Stimulated activated CD4-positive, alpha-beta T cell treated with anti-CD3 and anti-CD28 coated beads, Interleukin-2, amount 100 ng/mL, for 24 hours (primary cell): Measurements from ENCODE around the gene MYOM3.
"Not testable (repeated sequence)": the region's sequence is repeated elsewhere in the genome, so short reads cannot be mapped to it uniquely, and the experiment has no call there.

Source experiments
- DNase-seq, 2 donors: peaks; one replicate each; pipeline ENCODE4 v3.0.0-alpha.2; 2020

MYOM3 gene

DNA sequence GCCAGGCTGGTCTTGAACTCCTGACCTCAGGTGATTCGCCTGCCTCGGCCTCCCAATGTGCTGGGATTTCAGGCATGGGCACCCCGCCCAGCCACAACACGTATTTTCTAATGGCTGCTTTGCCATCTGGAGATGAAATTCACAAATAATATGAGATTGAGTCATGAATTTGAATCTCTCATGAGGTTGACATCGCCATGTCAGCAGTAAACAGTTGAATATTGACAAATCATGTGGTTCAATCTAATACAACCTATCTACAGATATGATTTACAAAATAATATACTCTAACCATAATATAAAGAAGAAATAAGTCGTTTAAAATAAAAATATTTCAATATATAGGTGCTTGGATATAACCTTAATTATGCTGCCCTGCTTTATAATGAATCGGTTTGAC is 42.1 kb downstream of the MYOM3 start:
- DNase-seq, result no peak

DNA sequence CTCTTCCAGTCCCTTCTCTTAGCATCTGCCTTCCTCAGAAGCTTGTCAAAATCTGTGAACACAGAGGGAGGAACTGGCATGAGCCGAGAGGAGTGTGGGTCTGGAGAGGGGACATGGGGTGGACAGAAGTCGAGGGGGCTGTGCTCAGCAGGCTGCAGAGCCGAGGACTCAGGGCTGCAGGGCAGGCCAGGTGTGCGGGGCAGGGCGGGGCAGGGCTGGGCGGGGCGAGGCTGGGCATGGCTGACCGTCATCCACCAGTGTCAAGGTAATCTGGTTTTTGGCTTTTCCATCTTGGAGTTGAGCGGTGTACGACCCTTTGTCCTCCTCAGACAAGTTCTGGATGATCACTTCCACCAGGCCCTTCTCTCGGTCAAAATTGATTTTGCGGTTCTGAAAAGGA is 44.0 kb downstream of the MYOM3 start:
- DNase-seq, result no peak

DNA sequence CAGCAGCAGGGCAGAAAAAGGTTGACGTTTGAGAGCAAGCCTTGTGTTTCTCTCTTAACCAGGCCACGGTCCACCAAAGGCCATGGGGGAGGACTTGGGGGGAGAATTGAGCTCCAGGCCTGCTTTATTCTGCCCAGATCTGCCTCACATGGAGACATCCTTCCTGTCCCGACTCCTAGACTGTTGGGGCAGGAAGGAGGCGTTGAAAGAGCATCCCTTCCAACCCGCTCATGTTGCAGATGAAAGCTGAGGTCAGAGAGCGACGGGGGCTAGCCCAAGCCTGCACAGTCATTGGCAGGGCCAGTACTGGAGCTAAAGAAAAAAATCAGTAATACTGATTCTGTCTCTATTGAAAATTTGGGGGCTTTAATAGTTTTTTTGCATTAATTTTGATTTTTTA is 46.6 kb downstream of the MYOM3 start:
- DNase-seq, result no peak

DNA sequence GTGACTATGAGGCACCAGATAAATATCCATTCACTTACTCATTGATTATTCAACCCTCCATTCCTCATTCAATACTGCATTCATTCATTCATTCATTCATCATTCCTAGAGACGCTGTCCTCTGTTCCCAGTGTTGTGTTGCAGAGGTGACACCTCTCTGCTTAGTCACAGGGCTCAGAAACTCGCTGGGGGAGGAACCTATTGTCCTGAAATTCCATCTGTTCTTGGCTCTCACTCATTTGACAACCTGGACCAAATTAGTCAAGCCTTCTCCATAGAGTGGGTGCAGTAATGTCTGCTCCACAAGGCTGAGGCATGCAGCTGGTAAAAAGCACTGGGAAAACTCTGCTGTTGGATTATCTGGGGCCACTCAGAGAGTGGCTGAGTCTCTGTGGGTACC is 49.7 kb downstream of the MYOM3 start:
- no peak for DNase-seq

DNA sequence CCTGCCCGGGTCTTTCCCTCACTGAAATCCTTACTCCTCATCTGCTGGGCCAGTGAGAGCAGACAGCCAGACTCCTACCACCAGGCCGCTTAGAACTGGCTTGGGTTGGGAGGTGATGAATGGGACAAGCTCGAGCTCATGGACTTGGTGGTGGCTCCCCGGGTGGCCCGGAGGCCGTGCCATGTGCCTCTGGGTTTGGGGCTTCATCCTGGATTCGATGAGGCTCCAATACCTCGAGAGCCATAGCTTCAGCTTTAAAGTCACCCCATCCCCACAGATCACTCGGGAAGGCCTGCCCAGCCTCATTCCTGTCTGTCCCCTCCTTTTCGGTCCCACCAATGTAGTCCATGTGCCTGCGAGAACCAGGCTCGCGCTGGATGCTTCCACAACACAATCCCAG is 51.5 kb downstream of the MYOM3 start:
- no peak for DNase-seq

DNA sequence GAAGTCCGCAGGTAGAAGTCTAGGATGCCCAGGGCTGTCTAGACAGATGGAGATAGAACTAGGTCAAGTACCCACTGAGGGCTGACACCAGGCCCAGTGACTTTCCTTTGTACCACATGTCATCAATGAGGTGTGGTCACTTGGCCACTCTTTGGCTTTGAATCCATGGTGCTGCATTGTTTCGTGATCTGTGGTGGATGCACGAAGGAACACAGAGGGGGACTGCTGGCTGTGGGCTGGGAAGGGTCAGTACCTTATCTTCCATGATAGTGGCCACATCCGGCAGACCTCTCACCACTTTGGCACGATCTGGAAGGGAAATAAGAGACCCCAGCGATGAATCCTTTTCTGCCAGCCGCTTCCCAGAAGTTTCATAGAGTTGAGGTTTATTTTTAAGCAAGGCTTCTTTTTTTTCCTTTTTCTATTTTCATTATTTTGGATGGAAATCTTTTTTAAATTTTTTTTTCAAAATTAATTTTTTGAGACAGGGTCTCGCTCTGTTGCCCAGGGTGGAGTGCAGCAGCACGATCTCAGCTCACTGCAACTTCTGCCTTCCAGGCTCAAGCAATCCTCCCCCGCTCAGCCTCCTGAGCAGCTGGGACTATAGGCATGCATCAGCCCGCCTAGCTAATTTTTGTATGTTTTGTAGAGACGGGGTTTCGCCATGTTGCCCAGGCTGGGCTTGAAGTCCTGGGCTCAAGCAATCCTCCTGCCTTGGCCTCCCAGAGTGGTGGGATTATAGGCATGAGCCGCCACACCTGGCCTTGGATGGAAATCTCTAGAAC is 53.1 kb downstream of the MYOM3 start:
- no peak for DNase-seq

DNA sequence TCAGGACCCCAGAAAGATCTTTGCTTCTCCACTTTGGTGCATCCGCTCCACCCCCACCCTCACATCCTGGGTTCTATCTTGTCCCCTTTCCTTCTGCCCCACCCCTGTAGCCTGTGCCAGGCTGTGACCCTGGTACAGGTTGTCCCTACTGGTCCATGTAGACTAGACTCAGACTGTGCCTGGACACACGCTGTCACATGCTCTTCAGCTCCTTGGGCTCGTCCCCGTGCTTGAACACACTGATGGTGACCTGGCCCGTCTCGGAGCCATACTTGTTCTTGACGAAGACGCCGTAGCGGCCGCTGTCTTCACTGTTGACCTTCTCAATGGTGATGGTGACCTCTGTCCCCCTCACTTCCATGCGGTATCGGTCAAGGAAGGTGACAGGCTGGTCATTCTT is 54.8 kb downstream of the MYOM3 start:
- DNase-seq, result no peak

DNA sequence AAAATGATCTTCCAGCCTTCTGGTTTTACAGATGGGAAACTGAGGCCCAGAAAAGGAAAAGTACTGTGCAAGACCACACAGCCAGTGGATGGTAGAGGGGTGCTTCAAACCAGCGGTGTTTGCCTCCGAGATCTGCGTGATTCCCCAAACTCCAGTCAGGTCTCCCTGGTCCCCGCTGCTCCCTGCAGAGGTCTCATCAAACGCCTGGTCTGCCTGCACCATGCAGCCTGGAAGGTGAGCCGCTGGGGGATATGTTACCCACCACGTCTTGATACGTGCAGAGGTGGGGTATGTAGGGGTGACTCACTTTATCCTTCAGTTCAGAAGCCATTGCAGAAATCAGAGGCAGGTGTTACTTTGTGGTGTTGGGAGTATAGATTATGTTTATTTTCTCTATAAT is 56.3 kb downstream of the MYOM3 start:
- no peak for DNase-seq

DNA sequence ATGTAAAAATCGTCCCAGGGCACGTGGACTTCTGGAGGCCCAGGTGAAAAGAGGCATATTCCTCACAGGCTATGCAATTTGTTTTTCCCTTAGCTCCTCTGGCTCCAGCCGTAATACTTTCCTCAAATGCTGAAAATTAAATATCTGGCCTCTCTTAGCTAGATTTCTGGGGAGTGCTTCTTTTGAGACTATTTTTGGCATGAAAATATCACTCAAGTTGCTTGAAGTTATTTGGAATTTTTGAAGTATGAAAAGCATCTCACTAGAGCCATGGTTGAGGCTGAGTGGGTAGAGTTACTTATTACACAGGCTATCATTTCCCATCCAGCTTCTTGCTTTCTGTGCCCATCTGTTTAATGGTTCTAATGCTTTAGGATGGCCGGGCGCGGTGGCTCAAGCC is 59.7 kb downstream of the MYOM3 start:
- no peak for DNase-seq

DNA sequence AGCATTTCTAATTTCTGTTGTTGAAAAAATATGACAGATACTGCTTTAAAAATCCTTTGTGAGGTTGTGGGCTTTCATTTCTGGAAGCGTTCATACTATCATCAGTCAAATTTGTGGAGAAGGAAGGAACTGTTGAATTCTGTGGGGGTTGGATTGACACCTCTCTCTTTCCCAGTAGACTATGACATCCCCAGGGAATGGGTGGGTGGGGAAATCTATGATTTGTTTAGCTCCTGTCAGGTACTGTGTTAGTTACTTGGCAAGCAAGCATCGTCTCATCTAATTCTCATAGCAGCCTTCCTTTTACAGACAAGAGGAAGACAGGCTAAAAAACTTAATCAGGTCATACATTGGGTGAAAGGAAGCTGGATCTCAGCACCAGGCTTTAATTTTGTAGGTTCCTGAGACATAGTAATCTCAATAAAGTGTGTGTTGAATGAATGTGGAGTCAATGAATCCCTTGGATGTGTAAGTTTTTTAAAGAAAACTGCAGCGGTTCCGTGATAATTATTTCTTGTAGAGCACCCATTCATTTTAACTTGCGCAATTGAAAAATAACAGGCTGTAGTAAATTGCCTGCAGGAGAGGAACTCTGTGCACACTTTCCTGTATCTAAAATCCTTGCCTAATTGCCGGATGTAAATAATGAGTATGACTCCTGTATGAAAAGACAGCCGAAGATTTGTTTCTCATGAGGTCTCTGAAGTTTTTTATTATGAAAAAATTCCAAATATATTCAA is 60.6 kb downstream of the MYOM3 start:
- no peak for DNase-seq

DNA sequence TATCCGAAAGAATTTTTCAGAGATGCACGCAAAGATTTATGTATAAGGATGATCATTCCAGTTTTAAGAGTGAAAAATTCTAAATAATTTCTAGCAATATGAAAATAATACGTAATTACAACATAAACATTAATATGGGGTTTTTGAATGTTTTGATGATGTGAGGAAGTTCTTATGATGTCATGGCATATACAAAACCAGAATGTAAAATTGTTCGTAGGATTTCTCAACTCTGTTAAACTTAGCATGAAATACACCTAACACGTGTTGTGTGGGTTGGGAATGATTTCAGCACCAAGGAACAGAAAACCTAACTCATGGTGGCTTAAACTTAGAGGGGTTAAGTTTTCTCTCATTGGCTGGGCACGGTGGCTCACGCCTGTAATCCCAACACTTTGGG is 62.2 kb downstream of the MYOM3 start:
- DNase-seq, result no peak

DNA sequence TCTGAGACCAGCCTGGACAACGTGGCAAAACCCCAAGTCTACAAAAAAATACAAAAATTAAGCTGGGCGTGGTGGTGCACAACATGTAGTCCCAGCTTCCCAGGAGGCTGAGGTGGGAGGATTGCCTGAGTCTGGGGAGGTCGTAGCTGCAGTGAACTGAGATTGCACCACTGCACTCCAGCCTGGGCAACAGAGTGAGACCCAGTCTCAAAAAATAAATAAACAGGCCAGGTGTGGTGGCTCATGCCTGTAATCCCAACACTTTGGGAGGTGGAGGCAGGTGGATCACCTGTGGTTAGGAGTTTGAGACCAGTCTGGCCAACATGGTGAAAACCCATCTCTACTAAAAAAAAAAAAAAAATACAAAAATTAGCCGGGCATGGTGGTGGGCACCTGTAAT is 63.0 kb downstream of the MYOM3 start:
- DNase-seq, result not testable (repeated sequence)

DNA sequence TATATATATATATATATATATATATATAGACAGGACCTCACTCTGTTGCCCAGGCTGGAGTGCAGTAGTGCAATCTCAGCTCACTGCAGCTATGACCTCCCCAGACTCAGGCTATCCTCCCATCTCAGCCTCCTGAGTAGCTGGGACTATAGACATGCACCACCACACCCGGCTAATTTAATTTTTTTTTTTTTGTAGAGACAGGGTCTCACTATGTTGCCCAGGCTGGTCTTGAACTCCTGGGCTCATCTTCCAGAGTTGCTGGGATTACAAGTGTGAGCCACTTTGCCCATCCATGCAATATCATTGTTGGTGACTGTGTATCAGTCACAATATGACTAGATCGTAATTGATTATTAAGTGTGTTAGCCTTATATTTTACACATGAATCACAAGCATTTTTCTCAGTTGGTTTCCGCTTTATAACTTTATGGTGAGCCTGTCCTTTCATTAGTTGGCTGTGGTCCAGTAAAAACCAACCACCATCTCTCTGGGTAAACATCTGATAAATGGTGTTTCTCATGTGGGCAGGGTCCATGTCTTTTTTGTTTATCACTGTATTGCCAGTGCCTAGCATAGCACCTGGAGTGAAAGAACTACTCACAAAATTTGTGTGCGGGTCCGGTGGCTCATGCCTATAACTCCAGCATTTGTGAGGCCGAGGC is 63.6 kb downstream of the MYOM3 start:
- DNase-seq, result no peak

DNA sequence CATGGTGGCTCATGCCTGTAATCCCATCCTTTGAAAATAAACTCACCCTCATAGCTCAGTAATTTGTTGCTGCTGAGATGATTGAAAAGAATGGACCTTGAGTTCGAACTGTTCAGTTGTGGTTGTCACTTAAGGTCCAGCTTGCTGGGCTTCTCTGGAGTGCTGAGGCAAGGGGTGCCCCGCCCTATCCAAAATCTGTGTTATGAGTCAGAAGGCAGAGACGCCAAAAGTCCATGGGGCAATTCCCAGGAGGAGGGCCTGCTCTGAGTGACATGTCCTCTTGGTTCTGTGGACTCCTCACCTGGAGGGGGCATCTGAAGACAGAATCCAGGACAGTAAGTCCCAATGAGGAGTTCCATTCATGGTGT is 64.8 kb downstream of the MYOM3 start:
- no peak for DNase-seq

DNA sequence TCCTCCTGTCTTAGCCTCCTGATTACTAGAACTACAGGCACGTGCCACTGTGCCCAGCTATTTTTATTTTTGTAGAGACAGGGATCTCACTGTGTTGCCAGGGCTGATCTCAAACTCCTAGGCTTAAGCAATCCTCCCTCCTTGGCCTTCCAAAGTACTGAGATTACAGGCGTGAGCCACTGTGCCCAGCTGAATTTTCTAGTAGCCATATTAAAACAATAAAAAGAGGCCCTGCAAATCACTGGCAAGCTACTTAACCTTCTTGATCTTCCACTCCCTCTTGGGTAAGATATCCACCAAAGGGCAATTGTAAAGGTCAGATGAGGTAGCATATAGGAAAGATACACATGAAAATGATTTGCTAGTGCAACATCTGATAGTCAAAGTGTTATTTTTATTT is 66.2 kb downstream of the MYOM3 start:
- no peak for DNase-seq

DNA sequence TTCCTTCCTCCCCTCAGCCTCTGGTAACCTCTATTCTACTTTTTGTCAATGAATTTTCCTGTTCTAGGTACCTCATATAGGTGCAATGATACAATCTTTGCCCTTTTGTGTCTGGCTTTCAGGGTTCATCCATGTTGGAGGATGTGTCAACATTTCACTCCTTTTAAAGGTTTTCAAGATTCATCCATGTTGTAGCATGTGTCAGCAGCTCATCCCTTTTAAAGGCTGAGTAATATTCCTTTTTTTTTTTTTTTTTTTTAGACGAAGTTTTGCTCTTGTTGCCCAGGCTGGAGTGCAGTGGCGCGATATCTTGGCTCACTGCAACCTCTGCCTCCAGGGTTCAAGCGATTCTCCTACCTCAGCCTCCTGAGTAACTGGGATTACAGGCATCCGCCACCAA is 67.3 kb downstream of the MYOM3 start:
- DNase-seq, result not testable (repeated sequence)

DNA sequence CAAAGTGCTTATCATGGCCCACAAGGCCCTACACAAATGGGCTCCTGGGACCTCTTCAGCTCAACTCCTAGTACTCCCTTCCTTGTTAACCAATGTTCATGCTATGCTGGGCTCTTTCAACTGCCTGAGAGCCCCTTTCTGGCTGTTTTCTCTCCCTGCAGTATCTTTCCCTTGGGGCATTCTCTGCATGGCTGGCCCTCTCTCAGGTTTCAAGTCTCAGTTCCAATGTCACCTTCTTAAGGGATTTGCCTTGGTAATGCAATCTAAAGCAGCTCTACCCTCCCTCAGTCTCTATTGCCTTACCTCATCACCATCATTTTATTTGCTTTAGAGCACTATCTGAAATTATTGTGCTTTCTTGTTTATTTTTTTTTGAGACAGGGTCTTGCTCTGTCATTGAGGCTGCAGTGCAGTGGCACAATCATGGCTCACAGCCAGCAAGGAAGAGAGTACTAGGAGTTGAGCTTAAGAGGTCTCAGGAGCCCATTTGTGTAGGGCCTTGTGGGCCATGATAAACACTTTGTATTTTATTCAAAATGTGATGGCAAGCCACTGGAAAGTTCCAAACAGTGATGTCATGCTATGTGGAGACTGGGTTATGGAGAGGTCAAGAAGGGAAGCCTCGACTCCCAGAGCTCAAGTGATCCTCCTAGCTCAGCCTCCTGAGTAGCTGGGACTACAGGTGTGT is 68.4 kb downstream of the MYOM3 start:
- DNase-seq, result no peak

DNA sequence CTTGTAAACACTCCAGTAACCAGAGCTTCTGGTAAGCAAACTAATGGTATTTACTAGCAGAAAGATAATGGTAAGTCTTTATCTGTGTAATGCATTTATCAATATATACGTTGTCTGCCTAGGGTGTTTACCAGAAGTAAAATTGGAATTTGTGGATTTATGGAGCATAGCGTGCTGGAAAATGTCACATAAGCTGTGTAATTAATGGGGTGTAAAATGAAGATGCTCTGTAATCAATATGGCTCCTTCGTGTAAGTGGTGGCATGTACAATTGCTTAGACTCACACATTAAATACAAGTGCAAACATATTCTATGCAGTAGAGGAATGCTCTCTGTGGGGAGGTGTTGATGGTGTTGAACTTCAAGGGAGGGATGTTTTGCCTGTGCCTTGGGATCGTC is 69.6 kb downstream of the MYOM3 start:
- DNase-seq, result no peak

DNA sequence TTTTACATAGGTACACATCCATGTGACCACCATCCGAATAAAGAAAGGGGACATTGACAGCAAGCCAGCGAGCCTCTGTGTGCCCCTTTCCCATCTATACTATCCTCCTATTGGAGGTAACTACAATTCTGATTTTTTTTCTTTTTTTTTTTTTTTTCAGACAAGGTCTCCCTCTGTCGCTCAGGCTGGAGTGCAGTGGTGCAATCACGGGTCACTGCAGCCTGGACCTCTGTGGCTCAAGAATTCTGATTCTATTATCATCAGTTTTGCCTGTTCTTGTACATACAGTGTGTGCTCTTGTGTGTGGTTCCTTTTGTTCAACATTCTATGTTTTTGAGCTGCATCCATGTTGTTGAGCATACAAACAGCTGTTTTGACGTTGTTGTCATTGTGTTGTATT is 75.8 kb downstream of the MYOM3 start:
- no peak for DNase-seq

DNA sequence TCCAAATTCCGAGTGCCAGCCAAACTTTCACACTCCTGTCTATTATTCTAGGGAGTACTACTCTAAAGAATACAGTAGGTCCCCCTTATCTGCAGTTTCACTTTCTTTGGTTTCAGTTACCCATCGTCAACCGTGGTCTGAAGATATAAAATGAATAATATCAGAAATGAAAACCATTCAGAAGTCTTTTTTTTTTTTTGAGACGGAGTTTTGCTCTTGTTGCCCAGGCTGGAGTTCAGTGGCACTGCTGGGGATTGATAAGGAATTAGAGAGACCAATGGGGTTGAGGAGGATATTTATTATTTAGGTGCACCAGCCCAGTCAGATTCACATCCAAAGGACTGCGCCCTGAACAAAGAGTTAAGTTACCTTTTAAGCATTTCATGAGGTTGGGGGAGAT is 79.0 kb downstream of the MYOM3 start:
- DNase-seq, result no peak

DNA sequence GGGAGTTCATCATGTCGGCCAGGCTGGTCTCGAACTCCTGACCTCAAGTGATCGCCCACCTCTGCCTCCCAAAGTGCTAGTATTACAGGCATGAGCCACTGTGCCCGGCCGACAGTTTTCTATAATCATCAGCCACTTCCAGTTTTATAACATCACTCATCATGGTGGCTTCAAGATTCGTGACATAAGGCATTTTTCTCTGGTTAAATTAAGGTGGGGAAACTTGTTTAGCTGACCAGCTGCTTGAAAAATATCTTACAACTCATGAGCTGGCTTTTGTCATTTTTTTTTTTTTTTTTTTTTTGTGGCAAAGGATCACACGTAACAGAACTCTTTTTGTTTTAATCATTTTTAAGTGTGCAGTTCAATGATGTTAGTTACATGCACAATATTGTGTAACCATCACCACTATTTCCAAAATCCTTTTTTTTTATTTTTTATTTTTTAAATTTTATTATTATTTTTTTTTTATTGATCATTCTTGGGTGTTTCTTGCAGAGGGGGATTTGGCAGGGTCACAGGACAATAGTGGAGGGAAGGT is 80.9 kb downstream of the MYOM3 start:
- not testable (repeated sequence) for DNase-seq

DNA sequence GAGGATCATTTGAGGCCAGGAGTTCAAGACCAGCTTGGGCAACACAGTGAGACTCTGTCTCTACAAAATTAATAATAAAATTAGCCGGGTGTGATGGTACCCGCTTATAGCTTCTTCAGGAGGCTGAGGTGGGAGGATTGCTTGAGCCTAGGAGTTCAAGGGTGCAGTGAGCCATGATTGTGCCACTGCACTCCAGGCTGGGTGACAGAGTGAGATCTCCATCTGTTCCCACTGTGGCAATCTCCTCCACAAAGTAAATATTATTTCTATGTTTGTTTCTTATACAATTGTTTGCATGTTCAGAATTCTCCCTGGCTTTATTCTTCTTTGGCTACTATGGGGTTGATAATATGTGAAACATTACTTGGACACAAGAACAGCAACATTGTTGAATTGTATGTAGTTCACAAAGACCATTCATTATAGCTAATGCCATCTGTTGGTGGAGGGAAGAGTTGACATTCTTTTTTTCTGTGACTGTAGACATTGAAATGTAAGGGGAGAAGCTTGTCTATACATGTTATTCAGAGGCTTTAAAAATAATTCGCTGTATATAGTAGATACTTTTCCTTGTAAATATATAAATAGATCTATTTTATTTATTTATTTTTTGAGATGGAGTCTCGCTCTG is 84.0 kb downstream of the MYOM3 start:
- no peak for DNase-seq
